Measurements from ENCODE around the gene FARP1. TPM values are rescaled to one million over a fixed set of nuclear protein-coding genes. Genes with fewer than 3 reads are reported as not detected.

The FARP1 gene
- total and polyA plus RNA-seq, 2 of the 8 experiments (the other 6 are each of a cell fraction or from before 2014, with no cell fraction given), result 24.7 to 104 TPM

- Histone ChIP-seq H2BK15ac (ENCODE audit: low read length) (no peak overlapping the region), H3K79me2 (ENCODE audit: control insufficient read depth in 1 of 2, insufficient read depth in 2 of 2, low read length in 2 of 2) (peaks cover 0 to 77% of the 10 kb centered on the region in 2 experiments; a peak in 3 of 4 replicates), H4K8ac (ENCODE audit: extremely low read depth, insufficient read depth, low read length) (no peak overlapping the region), H2AK5ac (ENCODE audit: low read depth, low read length) (no peak overlapping the region), H3K36me3 (ENCODE audit: control insufficient read depth in 2 of 4, insufficient read depth in 4 of 4, low read length in 3 of 4) (no peaks in the 10 kb centered on the region), H3K27ac (ENCODE audit: low read depth, low read length) (no peak overlapping the region), H2AFZ (ENCODE audit: low read length) (no peak overlapping the region), H2BK5ac (ENCODE audit: low read depth, low read length) (no peak overlapping the region), H3K23me2 (ENCODE audit: low read depth, low read length) (no peaks in the 10 kb centered on the region), H3K9me3 (ENCODE audit: insufficient read depth in 2 of 2, low read depth in 1 of 2, low read length in 1 of 2) (no peaks in the 10 kb centered on the region), H4K91ac (replicated peaks; ENCODE audit: insufficient read length, low read length) (no peak overlapping the region), H4K20me1 (replicated peaks in 1 of 2; ENCODE audit: control insufficient read depth in 1 of 2, insufficient read depth in 2 of 2, low read length in 2 of 2) (peaks cover 2% of the 10 kb centered on the region in 2 experiments), H3K14ac (ENCODE audit: insufficient read length) (no peak overlapping the region), H3K18ac (ENCODE audit: extremely low read depth, low read length) (no peak overlapping the region), H3K27me3 (replicated peaks in 1 of 4; ENCODE audit: control insufficient read depth in 3 of 4, extremely low read depth in 1 of 4, insufficient read depth in 3 of 4, low read length in 3 of 4) (no peaks in the 10 kb centered on the region), H2BK12ac (ENCODE audit: low read depth, low read length) (no peak overlapping the region), H3K9ac (replicated peaks in 1 of 4; ENCODE audit: extremely low read depth in 1 of 4, low read depth in 3 of 4, low read length in 3 of 4) (no peak overlapping the region), H3K4me3 (ENCODE audit: extremely low read depth in 1 of 4, insufficient read depth in 2 of 4, low read depth in 3 of 4, low read length in 4 of 4) (no peak overlapping the region), H2BK120ac (replicated peaks; ENCODE audit: low read depth, low read length) (no peak overlapping the region), H3K56ac (replicated peaks; ENCODE audit: insufficient read length, low read depth, low read length) (no peak overlapping the region), H3K23ac (ENCODE audit: insufficient read length) (no peak overlapping the region), H3K4ac (replicated peaks; ENCODE audit: insufficient read length, low read depth, low read length) (no peak overlapping the region), H2BK20ac (ENCODE audit: low read length) (no peak overlapping the region), H4K5ac (ENCODE audit: insufficient read length, low read depth, low read length) (no peak overlapping the region), H3K4me2 (ENCODE audit: insufficient read depth in 1 of 2, low read depth in 2 of 2, low read length in 2 of 2) (no peak overlapping the region), H3K79me1 (ENCODE audit: low read depth, low read length) (peaks cover 5% of the 10 kb centered on the region; the same call in 1 of the 2 replicates), H3K4me1 (replicated peaks in 1 of 4; ENCODE audit: control insufficient read depth in 3 of 4, insufficient read depth in 4 of 4, low read length in 3 of 4) (peaks cover 12 to 23% (median 20%) of the 10 kb centered on the region in 4 experiments)
- WGBS, 2 experiments (ENCODE audit: extremely low coverage in 1 of 2, insufficient coverage in 1 of 2, insufficient read length in 1 of 2, insufficient replicate concordance in 2 of 2, low coverage in 1 of 2, low lambda C conversion rate in 2 of 2, missing lambda C conversion rate in 1 of 2), result 88% methylated on average over 3 of the region's 3 CpGs; no CpG with 5 or more reads in 1 of the 2 experiments
- CTCF ChIA-PET (ENCODE audit: partially characterized antibody), result no interaction called here
- POLR2A ChIA-PET (ENCODE audit: partially characterized antibody), result no interaction called here
- DNase-seq (ENCODE audit: low read depth in 1 of 2, low spot score in 2 of 2), result no peak
- FAIRE-seq, result no peak
- TF ChIP-seq GABPA (IDR thresholded peaks at IDR 0.05; ENCODE audit: borderline replicate concordance, insufficient read depth, low read length) (no peak), TCF12 (IDR thresholded peaks at IDR 0.05; ENCODE audit: low read depth, low read length) (no peak), SIN3A (conservative IDR thresholded peaks at IDR 0.05 in 1 of 2, IDR thresholded peaks at IDR 0.05 in 1 of 2; ENCODE audit: low read depth in 1 of 2, low read length in 2 of 2) (no peak), MAX (IDR thresholded peaks at IDR 0.05) (no peak), BCL11A (IDR thresholded peaks at IDR 0.05; ENCODE audit: low read depth in 2 of 2, low read length in 2 of 2) (no peak), EGR1 (IDR thresholded peaks at IDR 0.05; ENCODE audit: borderline replicate concordance, low read depth, low read length) (no peak), SRF (IDR thresholded peaks at IDR 0.05; ENCODE audit: low read depth, low read length) (no peak)
Measured at GRCh38 chr13:98169331-98169730, 26.4 kb downstream of the FARP1 start.

Measured in H1 (cell line).